Suprapubic skin (tissue), 4 donors: ENCODE data around the gene CHAC2.

Experiments
- EP300 ChIP-seq: sonication (generic); formaldehyde crosslinking; IDR thresholded peaks from one replicate; pipeline ENCODE4 v1.6.1; 2017; ENCODE audit warnings: antibody characterized with exemption
- POLR2AphosphoS5 ChIP-seq, 3 donors: sonication (generic); formaldehyde crosslinking; IDR thresholded peaks; one replicate each; pipeline ENCODE4 v1.6.1; 2017; ENCODE audit warnings: antibody characterized with exemption in 3 of 3

DNA sequence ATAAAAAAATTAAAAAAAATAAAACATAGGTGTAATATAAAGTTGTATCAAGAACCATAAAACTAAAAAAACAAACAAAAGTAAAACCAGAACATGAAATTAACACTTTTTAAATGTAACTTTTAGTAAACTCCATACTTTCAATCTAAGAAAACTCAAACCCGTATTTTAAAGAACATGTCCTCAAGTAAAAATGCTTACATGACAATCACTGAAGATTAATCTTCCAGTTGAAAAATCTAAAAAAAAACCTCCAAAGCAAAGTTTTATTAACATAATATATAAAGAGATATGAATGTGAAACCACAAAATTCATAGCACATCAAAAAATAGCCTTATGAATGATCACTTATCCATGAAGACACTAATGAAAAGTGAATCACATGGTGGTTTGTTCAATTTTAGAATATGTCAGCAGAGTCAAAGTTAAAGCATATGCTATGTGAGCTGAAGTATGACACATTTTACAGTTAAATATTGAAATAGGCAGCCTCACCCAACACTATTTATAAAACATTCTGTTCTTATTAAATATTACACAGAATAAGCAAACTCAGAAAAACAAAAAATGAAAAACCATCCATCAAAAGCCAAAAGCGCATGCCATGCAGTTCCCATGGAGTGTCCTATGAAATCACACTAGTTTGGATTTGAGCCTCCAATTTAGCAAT lies 23.1 kb upstream of the CHAC2 start:
- no peak for TF ChIP-seq EP300
- no peak for TF ChIP-seq POLR2AphosphoS5 (IDR thresholded peaks at IDR 0.05)
